Measurements from ENCODE around the gene PHLDB2. TPM values are rescaled to one million over a fixed set of nuclear protein-coding genes. Genes with fewer than 3 reads are reported as not detected.

PHLDB2 gene
- total and polyA plus RNA-seq, 10 of the 15 experiments (the other 5 are each of a cell fraction or from before 2014, with no cell fraction given) = 0.03 to 0.67 (median 0.40) TPM

GRCh38 chr3:111975131-111975530 lies 116.1 kb downstream of the PHLDB2 start (continued):
- no peak for TF ChIP-seq RELB (IDR thresholded peaks at IDR 0.05; ENCODE audit: low read depth)
- TF ChIP-seq ZNF687 (IDR thresholded peaks at IDR 0.05) = no peak

GRCh38 chr3:111976254-111976653 lies 117.2 kb downstream of the PHLDB2 start:
- H2AFZ ChIP-seq (ENCODE audit: control insufficient read depth, low read depth, low read length) = no peak overlapping the region
- no peak overlapping the region for H3K27ac ChIP-seq (ENCODE audit: control insufficient read depth, insufficient read depth)
- no peaks in the 10 kb centered on the region for H3K27me3 ChIP-seq (replicated peaks in 1 of 2; ENCODE audit: control insufficient read depth in 2 of 2, insufficient read depth in 2 of 2, low read length in 1 of 2)
- 48% methylated on average over 2 of the region's 2 CpGs for WGBS (ENCODE audit: insufficient coverage, insufficient replicate concordance, low lambda C conversion rate, missing lambda C conversion rate)
- CTCF ChIA-PET = interaction anchor here (0.6 to 7.1 kb wide), 6 partner anchors 9 to 259 kb away, joined by 3 to 80 read pairs (median 24); no protein-coding TSS in a partner anchor
- peaks cover 22% of the 10 kb centered on the region for H3K79me2 ChIP-seq (ENCODE audit: control insufficient read depth, insufficient read depth, low read length)
- intact Hi-C loops (cut with micrococcal nuclease; ENCODE audit: unreplicated experiment) = no loop called here
- H4K20me1 ChIP-seq (ENCODE audit: control insufficient read depth, insufficient read depth) = no peaks in the 10 kb centered on the region
- DNase-seq (ENCODE audit: low read depth, low spot score) (no peak), ATAC-seq (no peak), FAIRE-seq (no peak)
- no peak overlapping the region for H3K9ac ChIP-seq (ENCODE audit: control insufficient read depth, insufficient read depth, low read length)
- no peak overlapping the region for H3K4me3 ChIP-seq
- no TSS peak for BruUV-seq (replicated peaks)
- peaks cover 5% of the 10 kb centered on the region for H3K4me1 ChIP-seq (ENCODE audit: control insufficient read depth, insufficient read depth, low read length)
- SMC1A ChIA-PET (ENCODE audit: uncharacterized antibody, unreplicated experiment) = interaction anchor here (0.7 to 1.9 kb wide), 3 partner anchors 37 to 307 kb away, joined by 3 to 4 read pairs (median 3); no protein-coding TSS in a partner anchor
- H3K4me2 ChIP-seq (ENCODE audit: control insufficient read depth, insufficient read depth) = no peak overlapping the region
- H3K9me3 ChIP-seq (replicated peaks; ENCODE audit: control insufficient read depth, insufficient read depth, low read length) = no peaks in the 10 kb centered on the region
- POLR2A ChIA-PET = no interaction called here
- in situ Hi-C loops (cut with MboI) = loop anchor here (10.0 kb wide), 1 partner anchor 401 kb away; no protein-coding TSS in a partner anchor
- H3K36me3 ChIP-seq (ENCODE audit: control insufficient read depth in 2 of 2, insufficient read depth in 2 of 2, low read length in 1 of 2) = no peaks in the 10 kb centered on the region
- RAD21 ChIA-PET (ENCODE audit: unreplicated experiment) = no interaction called here
- TF ChIP-seq ELK1 (IDR thresholded peaks at IDR 0.05; ENCODE audit: low read depth, low read length) (no peak), EED (IDR thresholded peaks at IDR 0.05; ENCODE audit: low read depth) (no peak), SMARCA5 (IDR thresholded peaks at IDR 0.05) (no peak), BHLHE40 (IDR thresholded peaks at IDR 0.05; ENCODE audit: borderline replicate concordance in 1 of 2, low read depth in 2 of 2, low read length in 1 of 2) (no peak), NFYA (IDR thresholded peaks at IDR 0.05; ENCODE audit: borderline replicate concordance, low read depth, low read length) (no peak), RAD51 (IDR thresholded peaks at IDR 0.05) (no peak), NR2C1 (IDR thresholded peaks at IDR 0.05) (no peak), SRF (IDR thresholded peaks at IDR 0.05; ENCODE audit: low read depth in 2 of 2, low read length in 2 of 2) (no peak), SMAD5 (IDR thresholded peaks at IDR 0.05; ENCODE audit: low read depth) (no peak), IKZF1 (conservative IDR thresholded peaks at IDR 0.05) (no peak), EZH2 (IDR thresholded peaks at IDR 0.05; ENCODE audit: borderline replicate concordance, control insufficient read depth, low read depth, low read length) (no peak), EP300 (IDR thresholded peaks at IDR 0.05; ENCODE audit: borderline replicate concordance in 1 of 2, control insufficient read depth in 1 of 2, low read depth in 2 of 2, low read length in 2 of 2) (no peak), ZZZ3 (IDR thresholded peaks at IDR 0.05; ENCODE audit: control insufficient read depth, insufficient read length, low read depth) (no peak), BACH1 (IDR thresholded peaks at IDR 0.05; ENCODE audit: borderline replicate concordance) (no peak)
